OCI-LY7 (cell line): ENCODE results near the gene KRT81. TPM values are rescaled to one million over a fixed set of nuclear protein-coding genes. Genes with fewer than 3 reads are reported as not detected.

Experiments used
- BruUV-seq: library from RNA; stranded (reverse); fragments of 400-500 nt; replicated peaks from 2 replicates; lab custom pipeline; 2021; lab: Mats Ljungman, UMichigan
- CTCF ChIA-PET: fragments of 300-600 bp; sonication (Branson Sonifier 250); formaldehyde crosslinking; loops from one replicate; lab custom pipeline; 2022; ENCODE audit warnings: antibody characterized with exemption; ENCODE audit not compliant: unreplicated experiment; lab: Charles Lee
- POLR2A ChIA-PET: fragments of 300-600 bp; sonication (Branson Sonifier 250); formaldehyde crosslinking; loops from one replicate; lab custom pipeline; 2022; ENCODE audit warnings: antibody characterized with exemption; lab: Charles Lee
- DNase-seq: peaks from one replicate; pipeline ENCODE4 v3.0.0-alpha.2; 2015; ENCODE audit warnings: low spot score
- H2AFZ ChIP-seq: fragments of 200-600 bp; sonication (generic), shearing (Covaris generic); 2 replicates; pipeline ENCODE4 v1.6.1; 2014; ENCODE audit warnings: mild to moderate bottlenecking, antibody characterized with exemption, low read length, moderate library complexity
- H3K27ac ChIP-seq: fragments of 200-600 bp; sonication (generic); 2 replicates; pipeline ENCODE4 v1.5.1; 2014; ENCODE audit warnings: mixed run types, low read depth, mild to moderate bottlenecking, moderate library complexity, low read length, inconsistent platforms; ENCODE audit not compliant: poor library complexity, severe bottlenecking
- H3K36me3 ChIP-seq: fragments of 200-600 bp; sonication (generic); 2 replicates; pipeline ENCODE4 v1.6.1; 2014; ENCODE audit warnings: mild to moderate bottlenecking, antibody characterized with exemption, low read length, moderate library complexity, mixed read lengths; ENCODE audit not compliant: insufficient read depth
- H3K4me1 ChIP-seq: fragments of 200-600 bp; sonication (generic); 2 replicates; pipeline ENCODE4 v1.5.1; 2014; ENCODE audit warnings: mild to moderate bottlenecking, low read length; ENCODE audit not compliant: insufficient read depth, poor library complexity, severe bottlenecking
- H3K4me2 ChIP-seq: fragments of 200-600 bp; sonication (generic); 2 replicates; pipeline ENCODE4 v1.6.1; 2014; ENCODE audit warnings: mild to moderate bottlenecking, low read length
- H3K4me3 ChIP-seq: fragments of 200-600 bp; sonication (generic); 2 replicates; pipeline ENCODE4 v1.5.1; 2014; ENCODE audit warnings: mild to moderate bottlenecking, low read depth, low read length; ENCODE audit not compliant: poor library complexity, severe bottlenecking
- H3K79me2 ChIP-seq: fragments of 200-600 bp; sonication (generic); 2 replicates; pipeline ENCODE4 v1.6.1; 2016; ENCODE audit warnings: low read depth, mild to moderate bottlenecking, low read length, moderate library complexity, mixed read lengths; ENCODE audit not compliant: insufficient read depth
- H3K9me2 ChIP-seq: fragments of 200-600 bp; sonication (generic); 2 replicates; pipeline ENCODE4 v1.6.1; 2016; ENCODE audit warnings: mild to moderate bottlenecking, low read length, mixed read lengths; ENCODE audit not compliant: insufficient read depth
- H3K9me3 ChIP-seq: fragments of 200-600 bp; sonication (generic); 2 replicates; pipeline ENCODE4 v1.6.1; 2014; ENCODE audit warnings: mild to moderate bottlenecking, mixed run types, low read length, mixed read lengths
- H4K20me1 ChIP-seq: fragments of 200-600 bp; sonication (generic); 2 replicates; pipeline ENCODE4 v1.6.1; 2014; ENCODE audit warnings: mild to moderate bottlenecking, antibody characterized with exemption, low read length, moderate library complexity, mixed read lengths; ENCODE audit not compliant: insufficient read depth
- EZH2phosphoT487 ChIP-seq: fragments of 200-600 bp; sonication (generic); IDR thresholded peaks from 2 replicates; pipeline ENCODE4 v1.6.1; 2018; ENCODE audit warnings: low read depth, borderline replicate concordance, mild to moderate bottlenecking, mixed run types, antibody characterized with exemption, low read length, moderate library complexity, mixed read lengths
- intact Hi-C: fragments of 100-400 bp; cut with micrococcal nuclease; formaldehyde crosslinking; loops from one replicate; pipeline ENCODE4 v1.10.0; 2022; ENCODE audit not compliant: unreplicated experiment
- total RNA-seq, 2 experiments: library from RNA; depleted of rRNA in 1 of 2; stranded (reverse); fragments of >200 nt in 1 of 2; shearing (Covaris generic) in 1 of 2; gene quantifications; 2 replicates each; pipeline ENCODE4 v1.2.3, GENCODE V29; 2014 to 2022
- TF ChIP-seq, protein P1 (sequence below): fragments of 200-600 bp; sonication (generic); conservative IDR thresholded peaks from 2 replicates; pipeline ENCODE4 v1.5.1; 2014; ENCODE audit warnings: mild to moderate bottlenecking, antibody characterized with exemption, low read length, moderate library complexity, mixed read lengths

KRT81 gene
- total RNA-seq, 2 experiments from 2014 or later: not detected

DNA sequence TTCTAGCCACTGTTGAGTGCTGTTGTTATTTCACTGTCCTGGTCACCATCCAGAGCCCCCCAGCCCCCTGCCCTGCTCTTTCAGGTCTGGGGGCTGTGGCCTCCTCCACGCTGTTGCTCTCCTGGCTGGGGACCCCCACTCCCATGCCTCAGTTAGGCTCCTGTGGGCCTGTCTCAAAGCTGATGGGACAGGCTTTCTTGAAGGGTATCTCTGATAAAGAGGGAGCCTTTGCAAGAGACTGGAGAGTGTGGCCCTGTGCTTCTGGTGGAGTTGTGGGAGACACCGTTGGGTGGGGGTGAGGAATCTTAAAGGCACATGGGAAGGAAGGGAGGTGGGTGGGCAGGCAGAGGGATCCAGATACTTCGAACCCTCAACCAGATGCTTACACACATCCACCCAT, 29.0 kb downstream of the KRT81 start:
- no peak overlapping the region for H3K4me2 ChIP-seq
- no peaks in the 10 kb centered on the region for H3K79me2 ChIP-seq
- H3K27ac ChIP-seq: no peak overlapping the region
- H3K9me3 ChIP-seq: no peaks in the 10 kb centered on the region
- no TSS peak for BruUV-seq
- H3K36me3 ChIP-seq: no peaks in the 10 kb centered on the region
- intact Hi-C loops: no loop called here
- TF ChIP-seq, protein P1, sequence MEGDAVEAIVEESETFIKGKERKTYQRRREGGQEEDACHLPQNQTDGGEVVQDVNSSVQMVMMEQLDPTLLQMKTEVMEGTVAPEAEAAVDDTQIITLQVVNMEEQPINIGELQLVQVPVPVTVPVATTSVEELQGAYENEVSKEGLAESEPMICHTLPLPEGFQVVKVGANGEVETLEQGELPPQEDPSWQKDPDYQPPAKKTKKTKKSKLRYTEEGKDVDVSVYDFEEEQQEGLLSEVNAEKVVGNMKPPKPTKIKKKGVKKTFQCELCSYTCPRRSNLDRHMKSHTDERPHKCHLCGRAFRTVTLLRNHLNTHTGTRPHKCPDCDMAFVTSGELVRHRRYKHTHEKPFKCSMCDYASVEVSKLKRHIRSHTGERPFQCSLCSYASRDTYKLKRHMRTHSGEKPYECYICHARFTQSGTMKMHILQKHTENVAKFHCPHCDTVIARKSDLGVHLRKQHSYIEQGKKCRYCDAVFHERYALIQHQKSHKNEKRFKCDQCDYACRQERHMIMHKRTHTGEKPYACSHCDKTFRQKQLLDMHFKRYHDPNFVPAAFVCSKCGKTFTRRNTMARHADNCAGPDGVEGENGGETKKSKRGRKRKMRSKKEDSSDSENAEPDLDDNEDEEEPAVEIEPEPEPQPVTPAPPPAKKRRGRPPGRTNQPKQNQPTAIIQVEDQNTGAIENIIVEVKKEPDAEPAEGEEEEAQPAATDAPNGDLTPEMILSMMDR: no peak
- no peak for TF ChIP-seq EZH2phosphoT487
- H4K20me1 ChIP-seq: no peaks in the 10 kb centered on the region
- no peak for DNase-seq
- H3K4me1 ChIP-seq: no peaks in the 10 kb centered on the region
- H3K4me3 ChIP-seq: no peak overlapping the region
- ChIA-PET POLR2A (no interaction called here), CTCF (no interaction called here)
- no peaks in the 10 kb centered on the region for H3K9me2 ChIP-seq
- H2AFZ ChIP-seq: no peak overlapping the region

DNA sequence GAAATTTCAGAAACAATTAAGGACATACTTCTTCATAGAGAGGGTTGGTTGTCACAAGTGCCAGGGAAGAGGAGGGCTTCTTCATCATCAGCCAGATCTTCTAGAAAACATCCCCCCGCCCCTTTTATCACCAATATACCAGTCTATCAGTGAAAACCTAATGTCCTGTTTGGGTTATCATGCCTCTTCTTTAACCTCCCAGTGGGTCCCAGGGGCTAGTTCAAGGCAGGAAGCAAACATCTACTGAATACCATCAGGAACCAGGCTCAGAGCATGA, 30.2 kb downstream of the KRT81 start:
- H3K9me2 ChIP-seq: no peaks in the 10 kb centered on the region
- no peaks in the 10 kb centered on the region for H3K79me2 ChIP-seq
- intact Hi-C loops: no loop called here
- no peak overlapping the region for H2AFZ ChIP-seq
- ChIA-PET POLR2A (no interaction called here), CTCF (no interaction called here)
- H3K9me3 ChIP-seq: no peaks in the 10 kb centered on the region
- no peak overlapping the region for H3K4me3 ChIP-seq
- H3K4me2 ChIP-seq: no peak overlapping the region
- no peak overlapping the region for H3K27ac ChIP-seq
- TF ChIP-seq EZH2phosphoT487: no peak
- TF ChIP-seq, protein P1: no peak
- no peaks in the 10 kb centered on the region for H3K4me1 ChIP-seq
- no peak for DNase-seq
- no TSS peak for BruUV-seq
- no peaks in the 10 kb centered on the region for H4K20me1 ChIP-seq
- no peaks in the 10 kb centered on the region for H3K36me3 ChIP-seq

DNA sequence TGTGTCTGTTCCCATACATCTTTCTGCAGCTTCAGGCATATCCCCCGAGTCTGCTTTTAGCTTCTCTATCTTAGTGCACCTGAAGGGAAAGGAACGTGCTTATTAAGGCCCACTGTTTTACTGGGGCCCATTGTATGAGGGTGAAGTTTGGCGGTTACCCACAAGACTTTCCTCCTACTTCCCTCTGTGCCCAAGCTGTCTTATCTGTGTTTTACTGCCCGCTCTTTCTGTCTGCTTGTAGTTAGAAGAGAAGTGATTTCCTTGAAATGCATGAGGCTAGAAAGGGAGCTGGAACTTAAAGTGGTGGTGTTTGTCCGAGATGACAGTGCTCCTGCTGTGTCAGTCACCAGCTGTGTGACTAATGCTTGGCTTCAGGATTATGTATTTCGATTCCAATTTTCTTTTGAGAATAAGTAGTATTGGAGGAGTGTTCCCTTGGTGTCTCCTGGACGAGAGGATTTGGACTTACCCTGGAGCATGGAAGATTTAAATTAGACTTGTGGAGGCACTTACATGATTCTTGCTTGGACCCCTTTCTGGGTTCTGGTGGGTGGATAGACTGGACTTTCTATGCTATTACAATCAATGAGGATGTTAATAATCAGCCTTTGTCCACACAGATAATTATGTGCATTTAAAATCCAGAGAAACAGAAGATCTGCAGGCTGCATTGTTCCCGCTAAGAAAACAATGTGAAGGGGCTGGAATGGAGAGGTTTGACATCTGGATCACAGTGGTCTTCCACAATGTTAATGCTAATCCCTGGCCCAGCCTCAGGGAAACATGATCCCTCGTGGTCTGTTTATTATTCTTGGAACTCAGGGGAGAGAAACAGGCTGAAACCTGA, 30.8 kb downstream of the KRT81 start:
- no peaks in the 10 kb centered on the region for H3K9me3 ChIP-seq
- H2AFZ ChIP-seq: no peak overlapping the region
- intact Hi-C loops: no loop called here
- no TSS peak for BruUV-seq
- no peaks in the 10 kb centered on the region for H3K79me2 ChIP-seq
- no peak overlapping the region for H3K27ac ChIP-seq
- H3K9me2 ChIP-seq: no peaks in the 10 kb centered on the region
- H3K36me3 ChIP-seq: no peaks in the 10 kb centered on the region
- no peaks in the 10 kb centered on the region for H3K4me1 ChIP-seq
- no peak for TF ChIP-seq EZH2phosphoT487
- TF ChIP-seq, protein P1: no peak
- ChIA-PET CTCF (interaction anchor here (0.6 kb wide), 1 partner anchor 101 kb away, joined by 3 read pairs; no protein-coding TSS in a partner anchor), POLR2A (no interaction called here)
- H3K4me2 ChIP-seq: no peak overlapping the region
- no peak for DNase-seq
- no peaks in the 10 kb centered on the region for H4K20me1 ChIP-seq
- H3K4me3 ChIP-seq: no peak overlapping the region
